Measurements from ENCODE around the gene CXXC5. TPM values are rescaled to one million over a fixed set of nuclear protein-coding genes. Genes with fewer than 3 reads are reported as not detected.

The CXXC5 gene
- total and polyA plus RNA-seq, 9 of the 15 experiments (the other 6 are each of a cell fraction or from before 2014, with no cell fraction given), result 1.9 to 123 (median 45.8) TPM

GRCh38 chr5:139689631-139690063 lies 41.5 kb downstream of the CXXC5 start (continued):
- peak; percentile 40; the same call in 1 of the 2 replicates for TF ChIP-seq ZNF76 (CRISPR knock-in tag; IDR thresholded peaks at IDR 0.05; ENCODE audit: borderline replicate concordance)
- 0 out of 2 replicates have a peak, but pooled peaks have one; percentile 27 for TF ChIP-seq MXI1 (IDR thresholded peaks at IDR 0.05; ENCODE audit: low read depth, low read length)
- TF ChIP-seq NFXL1 (CRISPR knock-in tag; IDR thresholded peaks at IDR 0.05), result no peak
- no peak for TF ChIP-seq ZNF583 (CRISPR knock-in tag; IDR thresholded peaks at IDR 0.05)
- no peak for TF ChIP-seq THAP7 (CRISPR knock-in tag; IDR thresholded peaks at IDR 0.05)
- TF ChIP-seq ZBTB7A (IDR thresholded peaks at IDR 0.05; ENCODE audit: borderline replicate concordance, control insufficient read depth, low read depth, low read length), result peak; percentile 79; the same call in 1 of the 2 replicates
- TF ChIP-seq GABPB1 (CRISPR knock-in tag; IDR thresholded peaks at IDR 0.05), result peak; percentile 51; the same call in 1 of the 2 replicates
- TF ChIP-seq L3MBTL2 (IDR thresholded peaks at IDR 0.05), result peak; percentile 70; the same call in 1 of the 2 replicates
- peak; percentile 83 for TF ChIP-seq ZBTB9 (CRISPR knock-in tag; IDR thresholded peaks at IDR 0.05)
- peak; percentile 27; the same call in 1 of the 2 replicates for TF ChIP-seq CBFA2T3 (IDR thresholded peaks at IDR 0.05)
- TF ChIP-seq, protein P1, sequence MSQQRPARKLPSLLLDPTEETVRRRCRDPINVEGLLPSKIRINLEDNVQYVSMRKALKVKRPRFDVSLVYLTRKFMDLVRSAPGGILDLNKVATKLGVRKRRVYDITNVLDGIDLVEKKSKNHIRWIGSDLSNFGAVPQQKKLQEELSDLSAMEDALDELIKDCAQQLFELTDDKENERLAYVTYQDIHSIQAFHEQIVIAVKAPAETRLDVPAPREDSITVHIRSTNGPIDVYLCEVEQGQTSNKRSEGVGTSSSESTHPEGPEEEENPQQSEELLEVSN (IDR thresholded peaks at IDR 0.05; ENCODE audit: borderline replicate concordance in 1 of 2, extremely low read depth in 1 of 2, insufficient read depth in 1 of 2, insufficient read length in 1 of 2, low read depth in 1 of 2, low read length in 1 of 2, poor library complexity in 1 of 2, severe bottlenecking in 1 of 2), result peak; percentile 61 to 71
- TF ChIP-seq SNIP1 (IDR thresholded peaks at IDR 0.05; ENCODE audit: low read depth), result no peak
- peak; percentile 81 for TF ChIP-seq RFX1 (IDR thresholded peaks at IDR 0.05)
- 0 out of 2 replicates have a peak, but pooled peaks have one; percentile 33 for TF ChIP-seq ZBTB17 (CRISPR knock-in tag; IDR thresholded peaks at IDR 0.05)
- peak; percentile 32; the same call in 1 of the 2 replicates for TF ChIP-seq RBFOX2 (IDR thresholded peaks at IDR 0.05; ENCODE audit: low read depth, low read length)
- TF ChIP-seq CREM (IDR thresholded peaks at IDR 0.05; ENCODE audit: low read depth), result peak; percentile 61
- TF ChIP-seq, protein P2, sequence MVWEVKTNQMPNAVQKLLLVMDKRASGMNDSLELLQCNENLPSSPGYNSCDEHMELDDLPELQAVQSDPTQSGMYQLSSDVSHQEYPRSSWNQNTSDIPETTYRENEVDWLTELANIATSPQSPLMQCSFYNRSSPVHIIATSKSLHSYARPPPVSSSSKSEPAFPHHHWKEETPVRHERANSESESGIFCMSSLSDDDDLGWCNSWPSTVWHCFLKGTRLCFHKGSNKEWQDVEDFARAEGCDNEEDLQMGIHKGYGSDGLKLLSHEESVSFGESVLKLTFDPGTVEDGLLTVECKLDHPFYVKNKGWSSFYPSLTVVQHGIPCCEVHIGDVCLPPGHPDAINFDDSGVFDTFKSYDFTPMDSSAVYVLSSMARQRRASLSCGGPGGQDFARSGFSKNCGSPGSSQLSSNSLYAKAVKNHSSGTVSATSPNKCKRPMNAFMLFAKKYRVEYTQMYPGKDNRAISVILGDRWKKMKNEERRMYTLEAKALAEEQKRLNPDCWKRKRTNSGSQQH (CRISPR knock-in tag; IDR thresholded peaks at IDR 0.05), result peak; percentile 23; the same call in 1 of the 2 replicates
- TF ChIP-seq, protein P3, sequence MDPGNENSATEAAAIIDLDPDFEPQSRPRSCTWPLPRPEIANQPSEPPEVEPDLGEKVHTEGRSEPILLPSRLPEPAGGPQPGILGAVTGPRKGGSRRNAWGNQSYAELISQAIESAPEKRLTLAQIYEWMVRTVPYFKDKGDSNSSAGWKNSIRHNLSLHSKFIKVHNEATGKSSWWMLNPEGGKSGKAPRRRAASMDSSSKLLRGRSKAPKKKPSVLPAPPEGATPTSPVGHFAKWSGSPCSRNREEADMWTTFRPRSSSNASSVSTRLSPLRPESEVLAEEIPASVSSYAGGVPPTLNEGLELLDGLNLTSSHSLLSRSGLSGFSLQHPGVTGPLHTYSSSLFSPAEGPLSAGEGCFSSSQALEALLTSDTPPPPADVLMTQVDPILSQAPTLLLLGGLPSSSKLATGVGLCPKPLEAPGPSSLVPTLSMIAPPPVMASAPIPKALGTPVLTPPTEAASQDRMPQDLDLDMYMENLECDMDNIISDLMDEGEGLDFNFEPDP (CRISPR knock-in tag; IDR thresholded peaks at IDR 0.05), result 0 out of 2 replicates have a peak, but pooled peaks have one; percentile 4
- TF ChIP-seq, protein P4, sequence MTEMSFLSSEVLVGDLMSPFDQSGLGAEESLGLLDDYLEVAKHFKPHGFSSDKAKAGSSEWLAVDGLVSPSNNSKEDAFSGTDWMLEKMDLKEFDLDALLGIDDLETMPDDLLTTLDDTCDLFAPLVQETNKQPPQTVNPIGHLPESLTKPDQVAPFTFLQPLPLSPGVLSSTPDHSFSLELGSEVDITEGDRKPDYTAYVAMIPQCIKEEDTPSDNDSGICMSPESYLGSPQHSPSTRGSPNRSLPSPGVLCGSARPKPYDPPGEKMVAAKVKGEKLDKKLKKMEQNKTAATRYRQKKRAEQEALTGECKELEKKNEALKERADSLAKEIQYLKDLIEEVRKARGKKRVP (CRISPR knock-in tag; IDR thresholded peaks at IDR 0.05), result 0 out of 2 replicates have a peak, but pooled peaks have one; percentile 13
- no peak for TF ChIP-seq ZNF449 (CRISPR knock-in tag; IDR thresholded peaks at IDR 0.05)

Measured in K562 (cell line).